HG03342 (cell line): ENCODE data around the gene NBEAL1.
"Not testable (repeated sequence)": the region's sequence is repeated elsewhere in the genome, so short reads cannot be mapped to it uniquely, and the experiment has no call there.

Source experiments
- ATAC-seq: cut with Tn5 transposase; IDR thresholded peaks from one replicate; pipeline ENCODE4 v1.9.1; 2021; ENCODE audit warnings: mild to moderate bottlenecking, moderate library complexity; ENCODE audit not compliant: unreplicated experiment

NBEAL1 gene

DNA sequence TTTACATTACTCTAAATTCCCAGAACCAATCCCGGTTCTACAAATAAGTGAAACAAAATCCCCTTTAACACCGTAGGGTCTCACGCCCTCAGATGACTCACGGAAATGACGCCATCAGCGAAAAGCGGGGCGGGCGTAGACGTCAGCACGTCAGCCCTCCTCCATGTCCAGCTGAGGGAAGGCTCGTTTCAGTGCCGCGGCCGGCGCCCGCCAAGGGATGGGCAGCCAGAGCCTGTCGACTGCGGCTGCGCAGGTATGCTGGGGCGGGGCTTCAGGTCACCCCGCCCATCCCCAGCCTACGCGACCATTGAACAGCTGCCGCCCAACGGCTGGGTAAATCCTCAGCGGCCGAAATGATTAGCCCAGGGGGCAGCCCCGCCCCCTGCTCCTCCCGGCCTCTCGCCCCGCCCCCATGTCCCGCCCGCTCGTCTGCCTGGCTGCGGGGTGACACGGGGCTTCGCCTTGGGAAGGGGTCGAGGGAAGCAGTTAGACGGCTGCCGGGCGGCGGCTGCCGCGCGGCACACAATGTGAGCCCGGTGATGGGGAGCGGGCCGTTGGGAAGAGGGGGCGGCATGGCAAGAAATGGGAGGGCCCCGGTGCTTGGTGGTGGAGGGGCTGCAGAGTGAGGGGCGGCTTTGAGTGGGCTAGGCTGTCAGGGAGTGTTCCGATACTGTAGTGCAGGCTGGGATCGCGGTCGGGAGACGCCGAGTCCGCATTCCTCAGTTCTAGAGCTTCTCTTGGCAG is at the start of gene NBEAL1:
NBEAL1 (plus strand) TSS at position 420 of the 744 bp plus-strand sequence. CDS start 1,510 bp downstream, outside the sequence.
- peak; percentile 96 for ATAC-seq

- ATAC-seq, result peak; percentile 55
These were observed 48.7 kb upstream of the NBEAL1 start for GRCh38 chr2:202965810-202966460.

GRCh38 chr2:202969404-202969803 is 45.3 kb upstream of the NBEAL1 start:
- ATAC-seq, result not testable (repeated sequence)

DNA sequence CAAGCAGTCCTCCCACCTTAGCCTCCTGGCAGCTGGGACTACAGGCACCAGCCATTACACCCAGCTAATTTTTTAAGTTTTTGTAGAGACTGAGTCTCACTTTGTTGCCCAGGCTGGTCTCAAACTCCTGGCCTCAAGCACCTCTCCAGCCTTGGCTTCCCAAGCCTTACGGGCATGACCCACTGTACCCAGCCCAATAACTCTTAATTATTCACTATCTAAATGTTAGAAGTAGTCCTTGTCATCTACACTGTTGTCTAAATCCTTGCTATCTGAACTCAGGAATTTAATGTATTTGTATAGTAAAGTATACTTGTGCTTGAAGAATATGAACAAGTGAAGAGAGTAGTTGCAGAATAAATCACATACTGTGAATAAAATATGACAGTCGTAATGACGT is 37.9 kb upstream of the NBEAL1 start:
- no peak for ATAC-seq

DNA sequence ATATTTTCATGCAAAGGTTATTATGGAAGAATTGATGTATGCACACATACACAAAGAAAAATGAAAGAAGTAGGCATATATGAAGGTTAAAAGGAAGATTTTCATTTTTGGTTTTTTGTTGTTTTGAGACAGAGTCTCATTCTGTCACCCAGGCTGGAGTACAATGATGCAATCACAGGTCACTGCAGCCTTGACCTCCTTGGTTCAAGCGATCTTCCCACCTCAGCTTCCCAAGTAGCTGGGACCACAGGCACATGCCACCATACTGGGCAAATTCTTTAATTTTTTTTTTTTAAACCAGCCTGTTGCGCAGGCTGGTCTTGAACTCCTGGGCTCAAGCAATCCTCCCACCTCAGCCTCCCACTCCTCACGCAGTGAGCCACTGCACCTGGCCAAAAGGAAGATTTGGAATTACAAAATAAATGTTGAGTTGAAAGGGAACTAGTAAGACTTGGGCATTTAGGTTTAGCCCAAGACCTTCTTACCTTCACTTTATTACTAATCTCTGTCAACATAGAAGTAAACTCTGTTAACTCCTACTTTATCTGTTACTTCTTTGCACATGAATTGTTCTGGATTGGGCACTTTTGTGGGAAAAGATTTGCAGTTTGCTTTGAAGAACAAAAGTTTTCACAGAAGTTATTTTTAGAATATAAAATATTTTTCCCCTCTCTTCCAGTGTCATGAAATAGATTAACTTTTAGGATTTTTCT is 31.7 kb upstream of the NBEAL1 start:
- no peak for ATAC-seq

- no peak for ATAC-seq
These were observed 24.9 kb upstream of the NBEAL1 start for GRCh38 chr2:202989749-202990148.

DNA sequence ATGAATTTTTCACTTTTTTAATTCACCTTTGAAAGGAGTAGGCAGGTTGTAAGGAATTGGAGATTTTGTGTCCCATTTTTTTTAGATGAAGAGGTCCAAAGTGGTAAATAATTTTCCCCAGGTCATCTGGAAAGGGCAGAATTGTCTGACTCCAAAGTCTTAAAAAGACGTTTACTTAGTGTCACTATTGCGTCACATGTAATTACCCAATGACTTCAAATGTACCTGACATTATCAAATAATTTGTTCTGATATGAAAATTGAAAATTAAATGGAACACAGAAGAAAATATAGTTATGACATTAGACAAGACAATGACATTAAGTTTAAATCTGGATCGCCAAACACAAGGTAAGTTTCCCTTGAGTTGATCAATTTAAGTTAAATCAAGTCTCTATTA is 24.2 kb upstream of the NBEAL1 start:
- ATAC-seq, result no peak

DNA sequence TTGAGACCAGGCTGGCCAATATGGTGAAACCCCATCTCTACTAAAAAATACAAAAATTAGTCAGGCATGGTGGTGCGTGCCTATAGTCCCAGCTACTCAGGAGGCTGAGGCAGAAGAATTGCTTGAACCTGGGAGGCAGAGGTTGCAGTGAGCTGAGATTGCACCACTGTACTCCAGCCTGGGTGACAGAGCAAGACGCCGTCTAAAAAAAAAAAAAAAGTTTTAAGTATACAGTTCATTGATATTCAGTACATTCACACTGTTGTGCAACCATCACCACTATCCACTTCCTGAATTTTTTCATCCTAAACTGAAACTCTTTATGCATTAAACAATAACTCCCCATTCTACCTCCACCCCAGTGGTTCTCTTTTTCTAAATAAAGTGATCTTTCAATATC is 17.6 kb upstream of the NBEAL1 start:
- ATAC-seq, result not testable (repeated sequence)

DNA sequence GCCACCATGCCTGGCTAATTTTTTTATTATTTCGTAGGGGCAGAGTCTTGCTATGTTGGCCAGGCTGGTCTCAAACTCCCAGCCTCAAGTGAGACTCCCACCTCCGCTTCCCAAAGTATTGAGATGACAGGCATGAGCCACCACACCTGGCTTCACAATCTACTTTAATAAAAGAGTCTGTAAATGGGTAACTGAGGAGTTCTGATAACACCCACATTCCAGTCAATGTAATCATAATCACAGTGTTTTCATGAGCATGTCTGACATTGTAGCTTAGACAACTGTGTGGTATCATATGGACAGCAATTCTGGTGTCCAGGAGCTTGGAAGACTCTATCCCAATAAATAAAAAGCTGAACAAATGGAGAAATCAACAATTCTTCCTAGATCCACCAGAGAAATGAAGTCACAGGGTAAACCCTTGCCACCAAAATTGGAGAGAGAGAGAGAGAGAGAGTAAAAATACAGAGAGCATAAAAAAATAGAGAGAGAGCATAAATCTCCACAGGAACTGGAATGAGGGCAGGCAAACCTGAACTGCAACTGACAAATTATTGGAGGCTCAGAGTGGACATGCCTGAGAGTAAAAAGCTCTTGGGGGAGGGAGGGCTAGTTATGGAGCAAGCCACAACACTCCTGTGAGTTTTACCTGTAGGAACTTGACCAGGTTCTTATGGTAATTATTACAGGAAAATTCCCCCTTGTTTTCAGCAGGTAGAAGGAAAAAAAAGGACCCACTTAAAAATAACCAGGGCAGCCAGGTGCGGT is 12.4 kb upstream of the NBEAL1 start:
- no peak for ATAC-seq

- ATAC-seq, result no peak
These were observed 11.0 kb upstream of the NBEAL1 start for GRCh38 chr2:203003716-203004115.

GRCh38 chr2:203016716-203017115 is 2.0 kb downstream of the NBEAL1 start:
- ATAC-seq, result no peak

- no peak for ATAC-seq
These were observed 3.5 kb downstream of the NBEAL1 start for GRCh38 chr2:203018181-203018580.

DNA sequence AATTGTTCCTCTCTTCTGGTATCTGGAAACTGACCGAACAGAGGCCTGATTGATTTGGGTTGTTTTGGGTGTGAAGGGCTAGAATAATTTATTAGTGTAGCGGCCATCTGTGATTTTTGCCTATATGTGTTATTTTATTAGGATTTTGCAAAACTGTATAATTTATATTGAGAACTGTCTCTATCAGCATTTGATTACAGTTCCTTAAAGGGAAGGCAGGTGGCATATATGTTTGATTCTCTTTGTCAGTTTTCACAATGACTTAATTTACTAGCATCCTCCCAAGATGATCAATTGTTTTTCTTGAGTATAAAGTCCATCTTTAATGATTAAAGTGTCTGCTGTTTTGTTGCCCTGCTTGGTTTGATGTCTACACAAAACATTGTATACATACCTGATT is 4.5 kb downstream of the NBEAL1 start:
- ATAC-seq, result no peak

DNA sequence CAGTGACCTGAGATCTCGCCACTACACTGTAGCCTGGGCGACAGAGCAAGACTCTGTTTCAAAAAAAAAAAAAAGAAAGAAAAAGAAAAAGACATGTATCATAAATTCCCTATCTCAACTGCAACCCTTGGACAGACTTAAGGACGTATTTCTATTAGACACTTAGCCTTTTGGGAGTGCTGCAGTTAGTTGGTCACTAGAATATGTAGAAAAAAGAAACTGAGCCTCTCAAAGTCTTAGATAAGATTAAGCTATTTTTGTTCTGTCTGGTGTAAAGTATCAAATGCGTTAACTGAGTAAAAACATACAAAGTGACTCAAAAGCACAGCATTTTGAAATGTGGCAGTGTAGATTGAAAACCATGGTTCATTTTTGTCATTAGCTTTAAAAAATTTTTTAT is 7.3 kb downstream of the NBEAL1 start:
- ATAC-seq, result no peak

- no peak for ATAC-seq
These were observed 8.1 kb downstream of the NBEAL1 start for GRCh38 chr2:203022751-203023150.

DNA sequence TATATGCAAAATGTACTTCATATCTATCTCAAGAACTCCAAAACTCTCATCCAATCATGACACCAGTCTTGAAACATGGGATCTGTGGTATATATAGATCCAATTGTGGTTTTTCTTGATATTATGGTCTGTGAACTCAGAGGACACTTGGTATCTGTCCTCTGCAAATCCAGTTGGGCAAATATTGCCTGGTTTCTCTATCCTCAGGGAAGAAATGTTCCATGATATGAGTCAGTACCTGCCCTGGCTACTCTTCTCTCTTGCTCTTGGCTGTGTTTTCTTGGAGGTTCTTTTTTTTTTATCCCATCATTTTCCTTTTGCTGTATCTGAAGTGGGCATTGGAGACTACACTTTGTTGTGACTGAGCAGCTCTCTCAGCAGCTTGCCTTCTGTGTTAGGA is 10.9 kb downstream of the NBEAL1 start:
- ATAC-seq, result no peak

- no peak for ATAC-seq
These were observed 15.9 kb downstream of the NBEAL1 start for GRCh38 chr2:203030545-203030944.

DNA sequence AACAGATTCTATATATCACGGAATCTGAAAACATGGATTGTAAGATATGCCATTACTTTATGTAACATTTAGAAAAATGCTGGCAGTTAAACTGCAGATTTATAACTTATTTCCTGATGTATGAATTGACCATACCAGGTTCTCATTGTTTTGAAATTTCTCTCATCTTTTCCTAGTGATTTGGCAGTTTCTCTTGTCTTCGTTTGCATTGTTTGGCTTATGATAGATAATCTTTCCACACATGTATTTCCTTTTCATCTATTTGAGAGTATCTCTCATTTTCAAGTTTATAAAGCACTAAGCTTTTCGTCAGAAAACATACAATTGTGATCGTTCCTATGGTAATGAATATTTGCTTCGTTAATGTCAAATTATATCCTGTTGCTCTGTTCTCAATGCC is 16.3 kb downstream of the NBEAL1 start:
- ATAC-seq, result no peak

DNA sequence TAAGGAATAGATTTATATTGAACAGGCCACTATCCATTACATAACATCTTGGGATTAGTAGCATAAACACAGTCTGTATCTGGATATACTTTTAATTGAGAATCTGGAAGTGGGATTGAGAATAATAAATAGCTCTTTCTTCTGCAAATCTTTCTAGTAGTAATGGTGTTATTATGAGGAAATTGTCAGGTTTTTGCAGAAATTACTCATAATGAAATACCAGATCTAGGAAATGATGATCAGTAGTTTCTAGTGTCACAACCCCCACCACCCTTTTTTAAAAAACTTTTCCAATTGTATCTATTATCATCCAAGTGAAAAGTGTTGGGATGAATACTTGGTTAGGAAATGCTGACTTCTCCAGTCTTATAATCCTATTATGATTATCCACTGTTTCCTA is 18.7 kb downstream of the NBEAL1 start:
- no peak for ATAC-seq

- no peak for ATAC-seq
These were observed 21.3 kb downstream of the NBEAL1 start for GRCh38 chr2:203035879-203036470.

DNA sequence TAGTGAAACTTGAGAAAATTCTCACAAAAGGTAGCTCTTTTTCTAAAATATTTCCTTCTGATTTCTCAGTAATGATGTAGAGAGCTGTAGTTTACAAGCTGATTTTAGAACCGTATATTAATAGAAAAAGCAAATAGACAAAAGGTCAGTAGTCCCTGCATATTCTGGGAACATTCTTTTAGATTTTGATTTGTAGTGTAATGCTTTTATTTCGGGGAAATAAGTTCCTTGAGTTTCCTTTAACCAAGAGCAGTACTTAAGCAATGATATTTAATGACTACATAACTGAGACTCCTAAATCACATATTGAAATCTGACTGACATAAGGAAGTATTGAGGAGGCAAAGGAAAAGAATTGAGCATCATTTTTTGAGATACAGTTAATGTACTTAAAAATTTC is 22.4 kb downstream of the NBEAL1 start:
- ATAC-seq, result no peak
